SHP77 (cell line): Measurements from ENCODE around the gene INHBA.

Source experiments
- DNase-seq, 2 experiments: peaks; one replicate each; lab custom pipeline; 2025; lab: John Stamatoyannopoulos, UW

The INHBA gene

GRCh38 chr7:41688906-41689305 is 14.0 kb downstream of the INHBA start:
- no peak for DNase-seq

- DNase-seq: no peak
These were observed 14.8 kb downstream of the INHBA start for GRCh38 chr7:41688012-41688625.

GRCh38 chr7:41685684-41686083 is 17.2 kb downstream of the INHBA start:
- no peak for DNase-seq

- no peak for DNase-seq
These were observed 20.5 kb downstream of the INHBA start for GRCh38 chr7:41682422-41682821.

GRCh38 chr7:41679566-41679965 is 23.3 kb downstream of the INHBA start:
- DNase-seq: no peak

GRCh38 chr7:41674505-41675023 is 28.3 kb downstream of the INHBA start:
- no peak for DNase-seq

- DNase-seq: no peak
These were observed 41.3 kb downstream of the INHBA start for GRCh38 chr7:41661596-41661995.

- DNase-seq: no peak
These were observed 43.4 kb downstream of the INHBA start for GRCh38 chr7:41659539-41659938.

- DNase-seq: no peak
These were observed 46.5 kb downstream of the INHBA start for GRCh38 chr7:41656366-41656765.

GRCh38 chr7:41655426-41655825 is 47.5 kb downstream of the INHBA start:
- no peak for DNase-seq

- no peak for DNase-seq
These were observed 50.6 kb downstream of the INHBA start for GRCh38 chr7:41652267-41652666.

- DNase-seq: no peak
These were observed 54.4 kb downstream of the INHBA start for GRCh38 chr7:41648501-41648900.

- no peak for DNase-seq
These were observed 59.3 kb downstream of the INHBA start for GRCh38 chr7:41643616-41644015.

GRCh38 chr7:41641665-41642014 is 61.2 kb downstream of the INHBA start:
- DNase-seq: no peak

- DNase-seq: no peak
These were observed 61.8 kb downstream of the INHBA start for GRCh38 chr7:41641011-41641664.

GRCh38 chr7:41640487-41640886 is 62.4 kb downstream of the INHBA start:
- no peak for DNase-seq

- no peak for DNase-seq
These were observed 65.8 kb downstream of the INHBA start for GRCh38 chr7:41637049-41637448.
